Kidney (tissue), 14 donors: ENCODE data around the gene UCHL5. TPM values are rescaled to one million over a fixed set of nuclear protein-coding genes. Genes with fewer than 3 reads are reported as not detected.
A peak's percentile ranks its signal among the peaks of the same experiment; 100 is the strongest.
"Not testable (repeated sequence)": the region's sequence is repeated elsewhere in the genome, so short reads cannot be mapped to it uniquely, and the experiment has no call there.

Experiments
- DNase-seq, 5 donors: peaks; one replicate each; pipeline ENCODE4 v3.0.0-alpha.2; 2013 to 2020
- FAIRE-seq: peaks from 2 replicates; lab custom pipeline; 2012; peaks lifted over from hg19 to GRCh38; lab: Jason Lieb, UNC
- H3K27ac ChIP-seq, 2 donors: one replicate each; pipeline ENCODE4 v1.7.0; 2013; ENCODE audit warnings: low read depth in 2 of 2, low read length in 2 of 2, inconsistent platforms in 1 of 2
- H3K27me3 ChIP-seq: one replicate; pipeline ENCODE4 v1.7.1; 2013; ENCODE audit warnings: low read length, inconsistent platforms; ENCODE audit not compliant: control insufficient read depth, insufficient read depth
- H3K36me3 ChIP-seq, 3 donors: one replicate each; pipeline versions ENCODE4 v1.7.0 to v1.7.1; 2013; ENCODE audit warnings: low read length in 3 of 3, control low read depth in 1 of 3, inconsistent platforms in 1 of 3; ENCODE audit not compliant: insufficient read depth in 3 of 3, control insufficient read depth in 2 of 3
- H3K4me1 ChIP-seq, 3 donors: one replicate each; pipeline versions ENCODE4 v1.7.0 to v1.7.1; 2013; ENCODE audit warnings: low read length in 3 of 3, inconsistent platforms in 1 of 3, low read depth in 1 of 3; ENCODE audit not compliant: control insufficient read depth in 2 of 3, insufficient read depth in 2 of 3
- H3K4me3 ChIP-seq, 3 donors: one replicate each; pipeline versions ENCODE4 v1.7.0 to v1.8.1; 2013; ENCODE audit warnings: low read length in 3 of 3, control low read depth in 1 of 3, inconsistent platforms in 1 of 3
- H3K9ac ChIP-seq, 3 donors: one replicate each; pipeline versions ENCODE4 v1.7.0 to v1.7.1; 2013; ENCODE audit warnings: low read length in 3 of 3, control low read depth in 1 of 3, inconsistent platforms in 1 of 3
- H3K9me3 ChIP-seq, 3 donors: one replicate each; pipeline versions ENCODE4 v1.7.0 to v1.7.1; 2013; ENCODE audit warnings: low read length in 3 of 3, control low read depth in 1 of 3, inconsistent platforms in 1 of 3; ENCODE audit not compliant: control insufficient read depth in 2 of 3, insufficient read depth in 1 of 3
- CTCF ChIP-seq: IDR thresholded peaks from 3 replicates; pipeline ENCODE4 v1.5.1; 2012; ENCODE audit warnings: mild to moderate bottlenecking, moderate library complexity, borderline replicate concordance; ENCODE audit not compliant: insufficient read depth; ENCODE audit errors: extremely low read depth
- intact Hi-C: fragments of 100-400 bp; cut with DNase I; formaldehyde crosslinking; loops from one replicate; pipeline ENCODE4 v1.11.1; 2022
- polyA plus RNA-seq: library from polyadenylated mRNA; stranded (reverse); fragments of 350-450 nt; fragmentation: Illumina TruSeq; extraction: RNeasy Lipid Tissue Mini Kit (QIAGEN cat#74804); gene quantifications from one replicate; pipeline ENCODE4 v1.2.3, GENCODE V29; 2014; ENCODE audit warnings: low read depth, low replicate concordance; ENCODE audit not compliant: insufficient read depth
- total RNA-seq: library from RNA; stranded (reverse); fragmentation: NEBNext Ultra II Directional; extraction: Animal tissue kit (Norgen Biotek cat#: 25700); gene quantifications from one replicate; pipeline ENCODE4 v1.2.1, GENCODE V29; 2021
- donor health status: control.
- donor health status: control.
- donor health status: control.
- donor health status: control.
- donor health status: control.
- donor health status: DM: yes; HTN: yes; CAD: no.
- donor health status: Normal renal cell carcinoma (clear cell type).

Gene UCHL5
- total and polyA plus RNA-seq, 2 donors from 2014 or later, result 15.2 to 26.4 TPM

- no peaks in the 10 kb centered on the region for H3K4me1 ChIP-seq
- DNase-seq (no peak), FAIRE-seq (peak; percentile 70)
- no peak overlapping the region for H3K27ac ChIP-seq
- H3K36me3 ChIP-seq, result no peaks in the 10 kb centered on the region
- no peak for TF ChIP-seq CTCF
- H3K9me3 ChIP-seq, result no peaks in the 10 kb centered on the region
- no peak overlapping the region for H3K9ac ChIP-seq
- intact Hi-C loops, result no loop called here
- no peak overlapping the region for H3K4me3 ChIP-seq
- no peaks in the 10 kb centered on the region for H3K27me3 ChIP-seq
Observed at GRCh38 chr1:193036337-193037047, 22.7 kb downstream of the UCHL5 start.

- Histone ChIP-seq H3K4me1 (no peaks in the 10 kb centered on the region), H3K27ac (no peak overlapping the region), H3K27me3 (no peaks in the 10 kb centered on the region), H3K4me3 (no peak overlapping the region), H3K36me3 (peaks cover 0 to 2% (median 0%) of the 10 kb centered on the region in 3 donors), H3K9ac (no peak overlapping the region), H3K9me3 (no peaks in the 10 kb centered on the region)
- no peak for FAIRE-seq
- DNase-seq, result no peak
- no peak for TF ChIP-seq CTCF
- intact Hi-C loops, result no loop called here
Observed at GRCh38 chr1:193033610-193034009, 25.6 kb downstream of the UCHL5 start.

GRCh38 chr1:193032643-193033427, 26.3 kb downstream of the UCHL5 start:
- H3K36me3 ChIP-seq, H3K4me3 ChIP-seq, H3K4me1 ChIP-seq, H3K9ac ChIP-seq, DNase-seq, H3K27ac ChIP-seq, H3K9me3 ChIP-seq, FAIRE-seq, intact Hi-C loops, H3K27me3 ChIP-seq: not testable (repeated sequence)

- Histone ChIP-seq H3K4me1 (no peaks in the 10 kb centered on the region), H3K9ac (no peak overlapping the region), H3K27ac (no peak overlapping the region), H3K36me3 (peaks cover 0 to 2% (median 0%) of the 10 kb centered on the region in 3 donors), H3K4me3 (no peak overlapping the region), H3K9me3 (no peaks in the 10 kb centered on the region), H3K27me3 (no peaks in the 10 kb centered on the region)
- DNase-seq (peak in 1 of 5 donors; percentile 10), FAIRE-seq (peak; percentile 47)
- TF ChIP-seq CTCF, result no peak
- intact Hi-C loops, result no loop called here
Observed at GRCh38 chr1:193031431-193031830, 27.7 kb downstream of the UCHL5 start.
